Peyer's patch (tissue), 4 donors: ENCODE results near the gene SLC4A11.

Experiments
- POLR2A ChIP-seq, 2 donors: fragments of 450-650 bp; IDR thresholded peaks; one replicate each; pipeline ENCODE4 v1.5.1; 2017; ENCODE audit warnings: antibody characterized with exemption in 2 of 2, mild to moderate bottlenecking in 2 of 2, moderate library complexity in 2 of 2
- TF ChIP-seq, protein P1 (sequence below), 6 experiments: fragments of 450-650 bp in 4 of 6; fragments of 200-600 bp in 2 of 6; sonication (generic) in 1 of 6; IDR thresholded peaks; one replicate each; pipeline ENCODE4 v1.5.1; 2017 to 2019; ENCODE audit warnings: antibody characterized with exemption in 6 of 6, mild to moderate bottlenecking in 3 of 6, moderate library complexity in 1 of 6

GRCh38 chr20:3223651-3223993 lies 15.4 kb downstream of the SLC4A11 start:
- TF ChIP-seq, protein P1, sequence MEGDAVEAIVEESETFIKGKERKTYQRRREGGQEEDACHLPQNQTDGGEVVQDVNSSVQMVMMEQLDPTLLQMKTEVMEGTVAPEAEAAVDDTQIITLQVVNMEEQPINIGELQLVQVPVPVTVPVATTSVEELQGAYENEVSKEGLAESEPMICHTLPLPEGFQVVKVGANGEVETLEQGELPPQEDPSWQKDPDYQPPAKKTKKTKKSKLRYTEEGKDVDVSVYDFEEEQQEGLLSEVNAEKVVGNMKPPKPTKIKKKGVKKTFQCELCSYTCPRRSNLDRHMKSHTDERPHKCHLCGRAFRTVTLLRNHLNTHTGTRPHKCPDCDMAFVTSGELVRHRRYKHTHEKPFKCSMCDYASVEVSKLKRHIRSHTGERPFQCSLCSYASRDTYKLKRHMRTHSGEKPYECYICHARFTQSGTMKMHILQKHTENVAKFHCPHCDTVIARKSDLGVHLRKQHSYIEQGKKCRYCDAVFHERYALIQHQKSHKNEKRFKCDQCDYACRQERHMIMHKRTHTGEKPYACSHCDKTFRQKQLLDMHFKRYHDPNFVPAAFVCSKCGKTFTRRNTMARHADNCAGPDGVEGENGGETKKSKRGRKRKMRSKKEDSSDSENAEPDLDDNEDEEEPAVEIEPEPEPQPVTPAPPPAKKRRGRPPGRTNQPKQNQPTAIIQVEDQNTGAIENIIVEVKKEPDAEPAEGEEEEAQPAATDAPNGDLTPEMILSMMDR (IDR thresholded peaks at IDR 0.05) = no peak
- no peak for TF ChIP-seq POLR2A (IDR thresholded peaks at IDR 0.05)
